Muscle of back (tissue), 10 donors: ENCODE measurements around the gene TACSTD2. TPM values are rescaled to one million over a fixed set of nuclear protein-coding genes. Genes with fewer than 3 reads are reported as not detected.

Experiments
- polyA plus RNA-seq, 10 donors: library from polyadenylated mRNA; unstranded; fragments of 120-200 nt; gene quantifications; one replicate each; pipeline ENCODE4 v1.2.1, GENCODE V29; 2013; ENCODE audit not compliant: insufficient read length in 10 of 10

TACSTD2 gene
- polyA plus RNA-seq, 10 donors: 0.13 to 8.7 (median 0.27) TPM

Other genes with a start within 250 kb of the TACSTD2 start
- gene OMA1, start 30.5 kb downstream of the TACSTD2 start, polyA plus RNA-seq: 10 to 100 TPM; 13.0 to 23.2 (median 16.6) TPM
- 10 to 100 TPM; 11.2 to 40.1 (median 18.8) TPM for gene MYSM1, start 122.8 kb upstream of the TACSTD2 start, polyA plus RNA-seq
- 100 to 1,000 TPM in 9 of 10 donors, 10 to 100 TPM in 1; 74.2 to 374 (median 155) TPM for gene JUN, start 206.8 kb upstream of the TACSTD2 start, polyA plus RNA-seq